Endothelial cell of umbilical vein (primary cell): ENCODE results near the gene MIEF1. TPM values are rescaled to one million over a fixed set of nuclear protein-coding genes. Genes with fewer than 3 reads are reported as not detected.

Experiments
- BruUV-seq: library from RNA; stranded (reverse); fragments of 400-500 nt; replicated peaks from 2 replicates; lab custom pipeline; 2021; lab: Mats Ljungman, UMichigan
- CTCF ChIA-PET: fragments of 300-600, 350-600 bp; sonication (Branson Sonifier 250); formaldehyde crosslinking; loops from one replicate; lab custom pipeline; 2021; ENCODE audit warnings: antibody characterized with exemption, inconsistent platforms; lab: Charles Lee
- POLR2A ChIA-PET: fragments of 300-600, 350-600 bp; sonication (Branson Sonifier 250); formaldehyde crosslinking; loops from one replicate; lab custom pipeline; 2021; ENCODE audit warnings: antibody characterized with exemption, inconsistent platforms; lab: Charles Lee
- DNase-seq: peaks from one replicate; pipeline ENCODE4 v3.0.0-alpha.2; 2011; ENCODE audit warnings: low read depth, low spot score
- FAIRE-seq: peaks from 2 replicates; lab custom pipeline; 2011; peaks lifted over from hg19 to GRCh38; lab: Jason Lieb, UNC
- H2AFZ ChIP-seq: 2 replicates; pipeline ENCODE4 v1.6.0; 2012; ENCODE audit warnings: low read depth, low read length, control low read depth, inconsistent platforms
- H3K27ac ChIP-seq: 2 replicates; pipeline ENCODE4 v1.5.1; 2011; ENCODE audit warnings: low read depth, mild to moderate bottlenecking, control low read depth, low read length, moderate library complexity; ENCODE audit not compliant: insufficient read depth
- H3K27me3 ChIP-seq, 2 experiments: 2 replicates each; pipeline versions ENCODE4 v1.6.0 to v1.6.1; 2011; ENCODE audit warnings: low read length in 2 of 2, mixed read lengths in 1 of 2; ENCODE audit not compliant: control insufficient read depth in 2 of 2, insufficient read depth in 2 of 2
- H3K36me3 ChIP-seq, 2 experiments: 2 replicates in 1 of 2; 3 replicates in 1 of 2; pipeline ENCODE4 v1.5.1; 2011; ENCODE audit warnings: low read length in 2 of 2, mild to moderate bottlenecking in 1 of 2, moderate library complexity in 1 of 2; ENCODE audit not compliant: control insufficient read depth in 2 of 2, insufficient read depth in 2 of 2; ENCODE audit errors: extremely low read depth in 1 of 2
- H3K4me1 ChIP-seq: 3 replicates; pipeline ENCODE4 v1.5.1; 2011; ENCODE audit warnings: mild to moderate bottlenecking, low read length; ENCODE audit not compliant: control insufficient read depth, insufficient read depth; ENCODE audit errors: extremely low read depth
- H3K4me2 ChIP-seq: 2 replicates; pipeline ENCODE4 v1.6.1; 2011; ENCODE audit warnings: low read length, control low read depth, mixed read lengths; ENCODE audit not compliant: insufficient read depth
- H3K4me3 ChIP-seq, 3 experiments: fragments of 200-600 bp in 1 of 3; sonication (generic), shearing (Covaris generic) in 1 of 3; replicated peaks in 1 of 3; 2 replicates each; pipeline ENCODE4 v1.5.1; 2011 to 2016; ENCODE audit warnings: control low read depth in 3 of 3, low read length in 3 of 3, mild to moderate bottlenecking in 2 of 3, inconsistent platforms in 1 of 3, low read depth in 1 of 3, moderate library complexity in 1 of 3; ENCODE audit not compliant: insufficient read depth in 1 of 3
- H3K79me2 ChIP-seq: 2 replicates; pipeline ENCODE4 v1.6.0; 2012; ENCODE audit warnings: low read length, inconsistent platforms; ENCODE audit not compliant: control insufficient read depth, insufficient read depth
- H3K9ac ChIP-seq: replicated peaks from 2 replicates; pipeline ENCODE3; 2011; ENCODE audit warnings: low read length, control low read depth; ENCODE audit not compliant: insufficient read depth; ENCODE audit errors: extremely low read depth
- H3K9me1 ChIP-seq: replicated peaks from 3 replicates; pipeline ENCODE4 v1.6.0; 2011; ENCODE audit warnings: mild to moderate bottlenecking, low read length; ENCODE audit not compliant: control insufficient read depth, insufficient read depth; ENCODE audit errors: extremely low read depth
- H3K9me3 ChIP-seq: replicated peaks from 2 replicates; pipeline ENCODE4 v1.5.1; 2012; ENCODE audit warnings: low read length, inconsistent platforms; ENCODE audit not compliant: control insufficient read depth, insufficient read depth
- H4K20me1 ChIP-seq: replicated peaks from 2 replicates; pipeline ENCODE3; 2011; ENCODE audit warnings: mild to moderate bottlenecking, low read length; ENCODE audit not compliant: control insufficient read depth, insufficient read depth; ENCODE audit errors: extremely low read depth
- CTCF ChIP-seq, 2 donors: IDR thresholded peaks; 1 replicate in 1 of 2; 2 replicates in 1 of 2; pipeline ENCODE4 v1.5.1; 2011; ENCODE audit warnings: low read length in 2 of 2, mild to moderate bottlenecking in 2 of 2, moderate library complexity in 2 of 2, control low read depth in 1 of 2, inconsistent platforms in 1 of 2, low read depth in 1 of 2; ENCODE audit not compliant: insufficient read depth in 1 of 2; ENCODE audit errors: extremely low read depth in 1 of 2
- EZH2 ChIP-seq: IDR thresholded peaks from 2 replicates; pipeline ENCODE4 v1.6.1; 2012; ENCODE audit warnings: borderline replicate concordance, low read depth, mild to moderate bottlenecking, moderate library complexity, low read length, inconsistent platforms; ENCODE audit not compliant: severe bottlenecking
- FOS ChIP-seq: IDR thresholded peaks from 2 replicates; pipeline ENCODE4 v1.6.1; 2011; ENCODE audit warnings: mild to moderate bottlenecking, low read length, moderate library complexity, borderline replicate concordance; ENCODE audit not compliant: insufficient read depth
- GATA2 ChIP-seq: IDR thresholded peaks from 2 replicates; pipeline ENCODE4 v1.7.0; 2011; ENCODE audit warnings: low read depth, mild to moderate bottlenecking, moderate library complexity, mixed read lengths, low read length; ENCODE audit not compliant: insufficient read length, insufficient read depth
- JUN ChIP-seq: IDR thresholded peaks from 2 replicates; pipeline ENCODE4 v1.6.1; 2011; ENCODE audit warnings: borderline replicate concordance, low read depth; ENCODE audit not compliant: insufficient read length, insufficient read depth
- MAX ChIP-seq: IDR thresholded peaks from 2 replicates; pipeline ENCODE4 v1.6.1; 2011; ENCODE audit not compliant: insufficient read depth, insufficient read length
- MYC ChIP-seq: IDR thresholded peaks from one replicate; pipeline ENCODE4 v1.6.1; 2011; ENCODE audit warnings: mild to moderate bottlenecking, low read depth, low read length
- POLR2A ChIP-seq: IDR thresholded peaks from 2 replicates; pipeline ENCODE4 v1.6.1; 2012; ENCODE audit warnings: low read depth, mild to moderate bottlenecking, control low read depth, low read length
- POLR2AphosphoS5 ChIP-seq: IDR thresholded peaks from 2 replicates; pipeline ENCODE4 v1.6.1; 2012; ENCODE audit warnings: low read depth, mild to moderate bottlenecking, control low read depth, low read length, moderate library complexity; ENCODE audit not compliant: insufficient read depth
- dilution Hi-C: fragments of 300-500 bp; cut with MboI; formaldehyde crosslinking; loops from one replicate; pipeline ENCODE4 v1.15.0; 2019; ENCODE audit warnings: low sequenced_read_pairs; ENCODE audit not compliant: extremely low pct_ligation_motif_present
- intact Hi-C: fragments of 100-400 bp; cut with micrococcal nuclease; formaldehyde crosslinking; loops from one replicate; pipeline ENCODE4 v1.10.0; 2022
- polyA plus RNA-seq, 4 experiments: library from polyadenylated mRNA; depleted of rRNA in 3 of 4; stranded (reverse) in 3 of 4; unstranded in 1 of 4; fragments of >200 nt; gene quantifications; 2 replicates each; pipeline versions ENCODE4 v1.2.1 to v1.2.3, GENCODE V29; 2011 to 2012; ENCODE audit warnings: missing spikeins in 1 of 4
- total RNA-seq: library from RNA; stranded (reverse); gene quantifications from 2 replicates; pipeline ENCODE4 v1.2.3, GENCODE V29; 2021

MIEF1 gene
- total and polyA plus RNA-seq, 2 donors (not counting 3 experiments of a cell fraction or from before 2014, with no cell fraction given) = 14.2 to 31.1 TPM

DNA sequence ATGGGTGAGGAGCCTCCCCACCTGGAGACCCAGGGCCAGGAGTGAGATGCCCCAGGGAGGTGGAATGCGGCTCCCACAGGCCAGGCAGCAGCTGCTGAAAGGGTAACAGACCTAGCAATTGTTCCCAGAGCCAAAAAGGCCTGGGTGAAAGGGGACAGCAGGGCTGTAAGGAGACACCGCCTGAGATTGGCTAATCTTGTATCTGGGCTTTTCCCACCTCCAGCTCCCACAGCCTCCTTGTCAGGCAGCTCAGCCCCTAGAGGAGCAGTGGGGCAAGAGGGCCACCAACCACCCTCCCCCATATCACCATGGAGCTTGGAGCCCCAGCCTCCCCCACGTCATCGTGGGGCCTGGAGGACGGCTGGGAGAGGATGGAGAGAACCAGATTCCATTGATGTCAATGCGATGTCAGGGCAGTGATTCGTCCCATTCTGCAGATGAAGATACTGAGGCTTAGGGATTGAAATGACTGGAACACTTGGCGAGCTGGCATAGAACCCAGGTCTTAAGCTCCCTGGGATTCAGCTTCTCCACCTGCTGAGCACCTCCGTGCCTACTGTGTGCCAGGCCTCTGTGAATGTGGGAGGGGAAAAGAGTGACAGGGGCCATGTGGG, 48.2 kb upstream of the MIEF1 start:
- H3K4me1 ChIP-seq = no peaks in the 10 kb centered on the region
- TF ChIP-seq EZH2 = no peak
- TF ChIP-seq POLR2A = no peak
- TF ChIP-seq FOS = no peak
- TF ChIP-seq JUN = no peak
- TF ChIP-seq CTCF (IDR thresholded peaks at IDR 0.05; ENCODE audit: extremely low read depth in 1 of 2, insufficient read depth in 1 of 2, low read depth in 1 of 2, low read length in 2 of 2) = no peak
- no peak for TF ChIP-seq POLR2AphosphoS5
- no peak for TF ChIP-seq MAX
- no peak for TF ChIP-seq MYC
- no peak for TF ChIP-seq GATA2
- H3K9me3 ChIP-seq = no peaks in the 10 kb centered on the region
- H3K4me3 ChIP-seq = no peak overlapping the region
- H3K9ac ChIP-seq = no peak overlapping the region
- H3K9me1 ChIP-seq = no peaks in the 10 kb centered on the region
- BruUV-seq = no TSS peak
- H3K36me3 ChIP-seq = no peaks in the 10 kb centered on the region
- peaks cover 26 to 27% of the 10 kb centered on the region in 2 experiments for H3K27me3 ChIP-seq
- H4K20me1 ChIP-seq = no peaks in the 10 kb centered on the region
- DNase-seq (no peak), FAIRE-seq (no peak)
- intact Hi-C loops (no loop called here), dilution Hi-C loops (no loop called here)
- H3K27ac ChIP-seq = no peak overlapping the region
- no peak overlapping the region for H2AFZ ChIP-seq
- no peaks in the 10 kb centered on the region for H3K79me2 ChIP-seq
- ChIA-PET POLR2A (no interaction called here), CTCF (no interaction called here)
- no peak overlapping the region for H3K4me2 ChIP-seq
